ENCODE measurements around the gene RNF5. TPM values are rescaled to one million over a fixed set of nuclear protein-coding genes. Genes with fewer than 3 reads are reported as not detected.

RNF5 gene
- total RNA-seq, 1 experiment from 2014 or later, result 82.3 TPM

DNA sequence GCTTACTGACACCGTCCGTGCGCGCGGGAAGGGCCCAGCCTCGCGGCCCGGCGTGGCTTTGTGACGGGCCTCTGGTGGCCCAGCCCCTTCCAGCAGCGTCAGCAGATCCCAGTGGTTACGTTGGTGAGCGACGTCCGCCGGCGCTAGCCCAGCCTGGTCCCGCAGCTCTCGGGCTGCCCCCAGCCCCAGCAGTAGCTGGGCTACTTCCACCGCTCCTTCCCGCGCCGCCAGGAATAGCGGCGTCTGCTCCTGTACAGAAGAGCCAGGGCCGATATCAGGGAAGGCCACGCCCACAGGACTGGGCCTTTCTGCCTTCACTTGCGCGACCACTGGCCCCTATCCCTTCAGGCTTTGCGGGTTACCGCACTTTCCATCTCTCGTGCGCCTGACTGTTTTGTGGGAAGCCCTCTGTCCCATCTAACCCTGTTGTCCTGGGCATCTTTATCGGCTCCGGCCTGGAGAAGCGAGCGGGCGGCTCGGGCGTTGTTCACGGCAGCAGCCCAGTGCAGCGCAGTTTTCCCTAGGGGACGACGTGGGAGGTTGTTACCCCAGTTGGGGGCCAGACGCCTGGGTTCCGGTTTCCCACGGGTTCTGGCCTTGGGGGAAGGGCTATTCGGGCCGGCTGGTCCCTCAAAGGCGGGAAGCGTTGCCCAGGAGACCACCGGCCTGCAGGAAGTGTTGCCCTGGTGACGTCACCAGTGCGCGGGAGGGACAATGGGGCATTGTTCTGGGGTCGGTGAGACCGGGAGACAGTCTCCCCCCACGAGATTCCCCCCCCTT lies 17.9 kb downstream of the RNF5 start:
- H3K27ac ChIP-seq (ENCODE audit: low read length), result peak overlapping the region; percentile 96
- TSS peak; percentile 93 for BruUV-seq (replicated peaks)
- H3K4me1 ChIP-seq (ENCODE audit: control insufficient read depth, insufficient read depth, low read length), result peaks cover 28% of the 10 kb centered on the region
- CTCF ChIA-PET, result interaction anchor here (0.6 to 1.0 kb wide), 7 partner anchors 19 to 671 kb away, joined by 3 to 10 read pairs (median 6); partner anchors contain the start of gene ATF6B
- intact Hi-C loops (cut with micrococcal nuclease; ENCODE audit: unreplicated experiment), result loop anchor here (10.0 kb wide), 1 partner anchor 81 kb away; no protein-coding TSS in a partner anchor
- POLR2A ChIA-PET, result interaction anchor here (0.6 to 1.0 kb wide), 3 partner anchors 19 to 150 kb away, joined by 4 to 5 read pairs (median 4); no protein-coding TSS in a partner anchor
- no peak for DNase-seq (ENCODE audit: low read depth, low spot score)
- H3K4me3 ChIP-seq (ENCODE audit: low read depth in 2 of 2, low read length in 2 of 2), result peak overlapping the region; percentile 86 to 94
- ATAC-seq, result peak; percentile 93
- in situ Hi-C loops (cut with HindIII; ENCODE audit: low pct_unique_long_range_greater_than_20kb, low sequenced_read_pairs), result no loop called here
- H3K27me3 ChIP-seq (ENCODE audit: control insufficient read depth, insufficient read depth, low read length), result no peaks in the 10 kb centered on the region
- no peaks in the 10 kb centered on the region for H3K9me3 ChIP-seq (ENCODE audit: control insufficient read depth, insufficient read depth, low read depth, low read length)
- TF ChIP-seq POLR2AphosphoS5 (IDR thresholded peaks at IDR 0.05; ENCODE audit: low read depth, low read length), result peak; percentile 86
- TF ChIP-seq, protein P1, sequence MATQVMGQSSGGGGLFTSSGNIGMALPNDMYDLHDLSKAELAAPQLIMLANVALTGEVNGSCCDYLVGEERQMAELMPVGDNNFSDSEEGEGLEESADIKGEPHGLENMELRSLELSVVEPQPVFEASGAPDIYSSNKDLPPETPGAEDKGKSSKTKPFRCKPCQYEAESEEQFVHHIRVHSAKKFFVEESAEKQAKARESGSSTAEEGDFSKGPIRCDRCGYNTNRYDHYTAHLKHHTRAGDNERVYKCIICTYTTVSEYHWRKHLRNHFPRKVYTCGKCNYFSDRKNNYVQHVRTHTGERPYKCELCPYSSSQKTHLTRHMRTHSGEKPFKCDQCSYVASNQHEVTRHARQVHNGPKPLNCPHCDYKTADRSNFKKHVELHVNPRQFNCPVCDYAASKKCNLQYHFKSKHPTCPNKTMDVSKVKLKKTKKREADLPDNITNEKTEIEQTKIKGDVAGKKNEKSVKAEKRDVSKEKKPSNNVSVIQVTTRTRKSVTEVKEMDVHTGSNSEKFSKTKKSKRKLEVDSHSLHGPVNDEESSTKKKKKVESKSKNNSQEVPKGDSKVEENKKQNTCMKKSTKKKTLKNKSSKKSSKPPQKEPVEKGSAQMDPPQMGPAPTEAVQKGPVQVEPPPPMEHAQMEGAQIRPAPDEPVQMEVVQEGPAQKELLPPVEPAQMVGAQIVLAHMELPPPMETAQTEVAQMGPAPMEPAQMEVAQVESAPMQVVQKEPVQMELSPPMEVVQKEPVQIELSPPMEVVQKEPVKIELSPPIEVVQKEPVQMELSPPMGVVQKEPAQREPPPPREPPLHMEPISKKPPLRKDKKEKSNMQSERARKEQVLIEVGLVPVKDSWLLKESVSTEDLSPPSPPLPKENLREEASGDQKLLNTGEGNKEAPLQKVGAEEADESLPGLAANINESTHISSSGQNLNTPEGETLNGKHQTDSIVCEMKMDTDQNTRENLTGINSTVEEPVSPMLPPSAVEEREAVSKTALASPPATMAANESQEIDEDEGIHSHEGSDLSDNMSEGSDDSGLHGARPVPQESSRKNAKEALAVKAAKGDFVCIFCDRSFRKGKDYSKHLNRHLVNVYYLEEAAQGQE (IDR thresholded peaks at IDR 0.05; ENCODE audit: insufficient read depth in 1 of 2, low read depth in 2 of 2, low read length in 1 of 2), result no peak
- TF ChIP-seq, protein P2, sequence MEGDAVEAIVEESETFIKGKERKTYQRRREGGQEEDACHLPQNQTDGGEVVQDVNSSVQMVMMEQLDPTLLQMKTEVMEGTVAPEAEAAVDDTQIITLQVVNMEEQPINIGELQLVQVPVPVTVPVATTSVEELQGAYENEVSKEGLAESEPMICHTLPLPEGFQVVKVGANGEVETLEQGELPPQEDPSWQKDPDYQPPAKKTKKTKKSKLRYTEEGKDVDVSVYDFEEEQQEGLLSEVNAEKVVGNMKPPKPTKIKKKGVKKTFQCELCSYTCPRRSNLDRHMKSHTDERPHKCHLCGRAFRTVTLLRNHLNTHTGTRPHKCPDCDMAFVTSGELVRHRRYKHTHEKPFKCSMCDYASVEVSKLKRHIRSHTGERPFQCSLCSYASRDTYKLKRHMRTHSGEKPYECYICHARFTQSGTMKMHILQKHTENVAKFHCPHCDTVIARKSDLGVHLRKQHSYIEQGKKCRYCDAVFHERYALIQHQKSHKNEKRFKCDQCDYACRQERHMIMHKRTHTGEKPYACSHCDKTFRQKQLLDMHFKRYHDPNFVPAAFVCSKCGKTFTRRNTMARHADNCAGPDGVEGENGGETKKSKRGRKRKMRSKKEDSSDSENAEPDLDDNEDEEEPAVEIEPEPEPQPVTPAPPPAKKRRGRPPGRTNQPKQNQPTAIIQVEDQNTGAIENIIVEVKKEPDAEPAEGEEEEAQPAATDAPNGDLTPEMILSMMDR (IDR thresholded peaks at IDR 0.05), result no peak
- no peak for TF ChIP-seq TCF7L2 (IDR thresholded peaks at IDR 0.05; ENCODE audit: low read depth, low read length)
- TF ChIP-seq SIN3A (IDR thresholded peaks at IDR 0.05; ENCODE audit: borderline replicate concordance, insufficient read depth, low read depth, low read length), result peak; percentile 32; the same call in 1 of the 2 replicates
- H3K36me3 ChIP-seq (ENCODE audit: control insufficient read depth, insufficient read depth, low read length), result no peaks in the 10 kb centered on the region

DNA sequence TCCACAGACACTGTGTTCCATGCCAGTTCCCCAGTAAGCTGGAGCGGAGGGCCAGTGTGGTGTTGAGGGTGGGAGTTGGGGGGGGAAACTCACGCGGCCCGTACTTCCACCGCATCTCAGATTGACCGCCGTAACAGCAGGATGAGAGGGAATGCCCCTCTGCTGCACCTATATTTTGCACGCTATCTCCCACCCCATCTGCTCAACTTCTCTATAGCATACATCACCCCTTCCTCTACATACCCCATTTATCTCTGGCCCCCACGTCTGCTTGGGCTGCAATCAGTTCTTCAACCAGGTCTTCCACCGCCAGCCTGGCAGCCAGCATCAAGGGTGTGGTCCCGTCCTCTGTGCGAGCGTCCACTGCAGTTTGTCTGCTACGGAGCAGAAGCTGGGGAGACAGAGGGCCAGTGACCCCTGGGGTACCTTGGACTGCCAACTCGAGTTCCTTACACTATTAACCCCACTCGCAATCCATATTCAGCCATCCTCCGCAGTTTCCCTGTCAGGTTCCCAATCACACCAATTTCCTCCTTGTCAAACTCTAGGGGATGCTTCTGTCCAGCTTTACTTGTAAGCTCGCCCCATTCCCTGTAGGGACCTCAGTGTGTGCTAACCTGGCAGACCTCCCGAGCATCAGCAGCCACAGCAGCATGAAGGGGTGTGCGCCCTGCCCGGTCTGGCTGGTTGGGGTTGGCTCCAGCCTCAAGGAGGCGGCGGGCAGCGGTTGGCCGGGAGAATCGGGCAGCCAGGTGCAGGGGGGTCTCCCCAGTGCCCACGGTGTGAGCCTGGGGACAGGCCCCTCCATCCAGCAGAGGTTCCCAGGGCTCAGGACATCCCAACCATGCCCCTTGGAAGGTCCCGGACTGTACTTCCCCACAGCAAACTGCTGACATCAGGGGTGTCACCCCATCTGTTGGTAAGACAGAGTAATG lies 18.7 kb downstream of the RNF5 start:
- Histone ChIP-seq H3K36me3 (ENCODE audit: control insufficient read depth, insufficient read depth, low read length) (no peaks in the 10 kb centered on the region), H3K9me3 (ENCODE audit: control insufficient read depth, insufficient read depth, low read depth, low read length) (no peaks in the 10 kb centered on the region), H3K4me3 (ENCODE audit: low read depth in 2 of 2, low read length in 2 of 2) (peak overlapping the region; percentile 86 to 94), H3K27me3 (ENCODE audit: control insufficient read depth, insufficient read depth, low read length) (no peaks in the 10 kb centered on the region), H3K4me1 (ENCODE audit: control insufficient read depth, insufficient read depth, low read length) (peaks cover 24% of the 10 kb centered on the region), H3K27ac (ENCODE audit: low read length) (peak overlapping the region; percentile 96)
- BruUV-seq (replicated peaks), result no TSS peak
- POLR2A ChIA-PET, result interaction anchor here (0.6 to 0.7 kb wide), 3 partner anchors 30 to 151 kb away, joined by 4 to 6 read pairs (median 5); no protein-coding TSS in a partner anchor
- no peak for DNase-seq (ENCODE audit: low read depth, low spot score)
- in situ Hi-C loops (cut with HindIII; ENCODE audit: low pct_unique_long_range_greater_than_20kb, low sequenced_read_pairs), result no loop called here
- no peak for ATAC-seq
- TF ChIP-seq POLR2AphosphoS5 (IDR thresholded peaks at IDR 0.05; ENCODE audit: low read depth, low read length), result no peak
- TF ChIP-seq, protein P2 (IDR thresholded peaks at IDR 0.05), result no peak
- no peak for TF ChIP-seq SIN3A (IDR thresholded peaks at IDR 0.05; ENCODE audit: borderline replicate concordance, insufficient read depth, low read depth, low read length)
- TF ChIP-seq, protein P1 (IDR thresholded peaks at IDR 0.05; ENCODE audit: insufficient read depth in 1 of 2, low read depth in 2 of 2, low read length in 1 of 2), result no peak
- no peak for TF ChIP-seq TCF7L2 (IDR thresholded peaks at IDR 0.05; ENCODE audit: low read depth, low read length)
- CTCF ChIA-PET, result interaction anchor here (0.9 kb wide), 1 partner anchor 67 kb away, joined by 8 read pairs; the partner anchor contains the start of gene FKBPL
- intact Hi-C loops (cut with micrococcal nuclease; ENCODE audit: unreplicated experiment), result loop anchor here (10.0 kb wide), 1 partner anchor 82 kb away; no protein-coding TSS in a partner anchor

Data from Panc1 (cell line).